Pons (tissue), 1 donor: ENCODE measurements around the gene DDX42.

Source experiments
- DNase-seq: peaks from one replicate; pipeline ENCODE4 v3.0.0-alpha.2; 2016; ENCODE audit warnings: low spot score

Gene DDX42

GRCh38 chr17:63823659-63824331, 49.8 kb downstream of the DDX42 start:
- DNase-seq: no peak

- no peak for DNase-seq
These were observed 50.4 kb downstream of the DDX42 start for GRCh38 chr17:63824362-63824761.

DNA sequence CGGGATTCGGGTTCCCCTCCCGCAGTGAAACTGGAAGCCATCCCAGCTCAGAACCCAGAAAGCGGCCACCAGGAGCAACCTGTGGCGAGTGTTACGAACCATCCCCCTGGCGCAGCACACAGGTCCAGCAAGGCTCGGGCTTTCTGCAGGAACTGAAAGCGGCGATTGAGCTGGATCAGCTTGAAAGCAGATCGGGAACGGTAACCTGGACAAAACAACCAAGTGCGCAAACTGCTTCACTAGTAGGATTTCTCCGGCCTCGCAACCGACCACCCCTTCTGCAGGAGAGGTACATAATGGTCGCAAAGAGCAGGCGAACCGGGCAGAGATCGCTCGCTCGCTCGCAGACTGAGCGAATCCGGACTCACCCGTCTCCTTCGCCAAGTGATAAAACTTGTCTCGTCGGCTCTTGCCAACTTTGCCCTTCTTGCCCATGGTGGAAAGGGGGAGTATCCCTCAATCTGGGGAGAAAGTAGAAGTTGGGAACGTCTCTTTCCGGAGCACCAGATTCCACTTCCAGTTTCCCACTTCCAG, 52.6 kb downstream of the DDX42 start:
- DNase-seq: no peak

DNA sequence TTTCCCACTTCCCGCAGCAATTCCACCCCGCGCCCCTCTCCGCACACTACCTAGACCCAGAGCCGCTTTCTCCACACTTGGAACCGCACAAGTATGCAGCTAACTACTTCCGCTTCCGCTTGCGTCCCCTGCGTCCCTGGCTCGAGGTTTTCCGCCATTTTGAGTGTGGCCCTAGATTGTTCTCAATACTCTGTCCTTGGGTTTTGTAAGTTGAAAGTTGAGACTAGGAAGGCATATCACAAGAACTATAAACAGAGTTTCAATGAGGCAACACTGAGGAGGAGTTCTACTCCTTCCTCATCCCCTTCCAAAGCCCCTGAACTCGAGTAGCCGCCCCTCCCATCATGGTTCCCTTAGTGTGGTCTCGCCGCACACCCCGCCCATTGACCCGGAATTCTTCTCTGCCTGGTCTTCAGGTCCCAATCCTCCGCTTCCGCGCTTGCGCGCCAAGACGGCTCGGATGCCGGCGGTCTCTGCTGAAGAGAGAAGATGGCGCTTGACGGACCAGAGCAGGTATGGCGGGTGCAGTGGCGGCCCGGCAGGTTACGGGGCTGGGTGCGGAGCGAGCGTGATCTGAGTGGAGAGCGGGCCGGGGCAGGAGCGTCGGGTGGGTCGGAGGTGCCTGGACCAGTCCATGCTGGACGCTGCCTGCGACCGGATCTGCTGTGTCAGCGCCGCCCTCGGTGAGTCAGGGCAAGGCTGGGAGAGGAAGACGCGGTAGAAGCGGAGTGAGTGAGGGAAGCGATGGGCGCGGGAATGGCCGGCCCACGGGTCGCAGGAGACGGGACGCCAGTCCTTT, 53.2 kb downstream of the DDX42 start, which contains the start of the genes FTSJ3 and PSMC5:
TSS of gene FTSJ3 (minus strand) at position 662 of the 799 bp plus-strand sequence. CDS start 761 bp downstream, outside the sequence.
TSS of gene PSMC5 (plus strand) at position 430 of the 799 bp plus-strand sequence. CDS start at position 490, 60 bp downstream.
- peak; percentile 98 for DNase-seq

- DNase-seq: no peak
These were observed 53.8 kb downstream of the DDX42 start for GRCh38 chr17:63827801-63828221.

GRCh38 chr17:63828936-63829335, 55.0 kb downstream of the DDX42 start:
- no peak for DNase-seq

DNA sequence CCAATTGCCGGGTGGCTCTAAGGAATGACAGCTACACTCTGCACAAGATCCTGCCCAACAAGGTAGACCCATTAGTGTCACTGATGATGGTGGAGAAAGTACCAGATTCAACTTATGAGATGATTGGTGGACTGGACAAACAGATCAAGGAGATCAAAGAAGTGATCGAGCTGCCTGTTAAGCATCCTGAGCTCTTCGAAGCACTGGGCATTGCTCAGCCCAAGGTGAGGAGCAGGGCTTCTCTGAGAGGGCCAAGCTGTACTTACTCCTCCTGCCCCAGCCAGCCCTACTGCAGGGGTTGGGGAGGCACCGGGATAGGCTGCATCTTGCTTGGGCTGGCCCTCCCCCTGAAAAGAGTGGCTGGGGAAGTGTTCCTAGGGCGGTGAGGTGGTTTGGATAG, 56.3 kb downstream of the DDX42 start:
- no peak for DNase-seq

- no peak for DNase-seq
These were observed 57.0 kb downstream of the DDX42 start for GRCh38 chr17:63830904-63831491.

GRCh38 chr17:63831505-63831904, 57.5 kb downstream of the DDX42 start:
- DNase-seq: no peak

DNA sequence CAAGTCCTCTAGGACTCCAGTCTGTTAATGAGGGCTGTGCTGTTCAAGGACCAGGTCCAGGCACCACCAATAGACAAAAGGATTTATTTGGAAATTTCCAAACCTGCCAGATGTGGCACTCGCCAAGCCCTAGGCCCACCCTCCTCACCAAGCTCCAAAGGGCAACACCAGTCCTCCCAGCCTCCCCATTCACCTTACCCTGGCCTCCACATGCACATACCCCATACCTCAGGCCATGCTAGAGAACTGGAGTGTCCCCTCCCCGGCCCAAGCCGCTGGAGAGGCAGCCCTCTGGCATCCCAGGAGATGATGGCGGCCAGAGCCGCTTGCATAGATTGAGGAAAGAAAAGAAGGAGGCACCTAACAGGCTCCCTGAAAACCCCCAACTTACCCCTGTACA, 58.0 kb downstream of the DDX42 start:
- no peak for DNase-seq

DNA sequence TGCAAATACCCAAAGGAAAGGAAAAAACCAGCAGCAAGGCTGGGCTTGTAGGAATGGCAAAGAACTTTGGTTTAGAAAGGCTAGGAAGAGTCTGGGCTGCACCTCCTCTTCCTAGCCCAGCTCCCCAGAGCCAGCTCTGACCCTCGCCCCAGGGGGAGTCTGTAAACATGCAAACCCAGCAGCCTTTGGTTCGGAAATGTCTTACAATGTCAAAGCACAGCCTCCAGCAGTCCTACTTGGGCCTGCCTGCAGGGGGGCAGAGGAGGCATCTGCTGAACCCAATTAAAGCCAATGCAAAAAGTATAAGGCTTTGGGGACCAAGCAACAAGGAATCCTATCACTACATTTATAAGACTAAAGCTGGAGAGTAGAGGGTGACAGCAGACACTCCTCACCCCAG, 58.5 kb downstream of the DDX42 start:
- DNase-seq: no peak

DNA sequence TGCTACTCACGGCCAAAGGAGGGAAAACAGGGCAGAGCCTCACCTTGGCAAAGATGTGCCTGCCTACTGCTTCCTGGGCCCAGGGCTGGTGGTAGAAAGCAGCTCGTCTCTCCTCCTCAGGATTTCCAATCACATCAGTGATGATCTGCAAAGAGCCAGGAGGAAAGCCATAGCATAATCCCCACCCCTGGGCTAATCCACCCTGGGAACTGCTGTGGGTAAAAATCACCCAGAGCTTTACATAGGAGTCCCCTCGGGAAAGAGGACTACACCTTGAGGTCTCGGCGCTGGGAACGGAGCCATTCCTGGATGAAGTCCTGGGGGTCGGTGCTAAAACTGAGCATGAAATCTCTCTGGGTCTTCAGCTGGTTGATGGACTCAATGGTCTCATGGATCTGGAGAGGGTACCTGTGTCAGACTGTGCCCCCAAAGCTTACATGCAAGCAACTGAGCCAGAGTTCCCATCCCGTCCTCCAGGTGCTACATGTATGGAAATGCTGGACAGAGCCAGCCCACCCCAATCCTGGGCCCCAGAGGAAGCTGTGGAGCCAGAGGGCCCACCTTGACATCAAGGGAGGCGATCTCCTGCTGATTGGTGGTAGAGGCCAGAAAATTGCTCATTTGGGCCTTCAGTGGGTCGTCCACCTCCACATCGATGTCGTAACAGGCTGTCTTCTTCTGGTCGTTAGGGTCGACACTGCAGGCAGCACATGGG, 59.2 kb downstream of the DDX42 start:
- DNase-seq: no peak

- no peak for DNase-seq
These were observed 59.9 kb downstream of the DDX42 start for GRCh38 chr17:63833741-63834373.

DNA sequence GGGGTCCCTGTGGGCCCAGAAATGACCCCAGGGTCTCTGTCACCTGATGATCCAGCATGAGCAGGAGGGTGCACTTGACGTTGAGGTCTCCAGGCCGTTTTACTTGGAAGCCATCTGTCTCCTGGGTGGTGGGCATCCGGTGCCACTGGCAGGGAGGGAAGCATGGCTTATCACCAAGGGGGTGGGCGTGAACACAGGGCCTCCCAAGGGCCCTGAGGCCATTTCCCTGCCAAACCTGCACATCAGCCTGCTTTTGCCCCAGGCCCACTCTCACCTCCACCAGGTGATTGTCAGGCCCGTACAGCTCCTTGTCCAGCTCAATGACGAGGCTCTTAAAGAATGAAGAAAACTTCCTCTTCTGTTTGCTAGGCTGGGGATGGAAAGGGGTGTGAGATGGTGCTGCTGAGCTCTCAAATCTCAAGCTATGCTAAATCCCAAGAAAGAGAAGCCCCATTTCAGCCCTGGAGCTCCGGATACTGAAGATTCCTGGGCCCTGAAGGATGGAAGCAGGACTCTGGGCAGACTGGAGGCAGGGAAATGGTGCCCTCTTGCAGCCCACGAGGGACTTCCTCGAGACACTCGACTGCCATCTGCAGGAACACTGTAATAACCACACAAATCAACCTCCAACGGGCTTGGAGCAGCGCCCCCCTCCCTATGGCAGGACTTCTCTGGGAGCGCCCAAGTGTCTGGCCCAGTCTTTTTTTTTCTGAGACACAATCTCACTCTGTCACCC, 60.6 kb downstream of the DDX42 start:
- DNase-seq: peak; percentile 85

- no peak for DNase-seq
These were observed 61.3 kb downstream of the DDX42 start for GRCh38 chr17:63835167-63835720.

DNA sequence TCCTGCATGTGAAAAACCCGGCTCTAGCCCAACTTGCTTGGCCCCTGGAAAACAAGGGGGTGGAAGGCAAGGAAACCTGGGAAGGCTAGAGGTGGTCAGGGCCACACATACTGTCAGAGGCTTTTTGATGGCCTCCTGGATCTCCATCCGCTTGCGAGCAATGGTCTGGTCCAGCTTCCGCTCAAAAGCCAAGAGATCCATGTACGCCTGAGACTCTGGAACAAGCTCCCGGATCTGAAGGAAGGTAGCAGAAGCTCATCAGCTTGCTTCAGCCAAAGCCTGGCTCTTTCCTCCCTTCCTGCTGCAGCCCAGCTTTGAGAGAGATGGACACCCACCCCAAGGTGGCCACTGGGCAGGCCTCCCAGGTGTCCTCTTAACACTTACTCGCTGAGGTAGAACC, 62.8 kb downstream of the DDX42 start:
- DNase-seq: no peak

GRCh38 chr17:63837480-63837879, 63.5 kb downstream of the DDX42 start:
- no peak for DNase-seq

- no peak for DNase-seq
These were observed 64.1 kb downstream of the DDX42 start for GRCh38 chr17:63837962-63838600.

GRCh38 chr17:63838631-63839171, 64.7 kb downstream of the DDX42 start:
- DNase-seq: peak; percentile 92
